ENCODE data around the gene UBN2.
"Not testable (repeated sequence)": the region's sequence is repeated elsewhere in the genome, so short reads cannot be mapped to it uniquely, and the experiment has no call there.

The UBN2 gene

DNA sequence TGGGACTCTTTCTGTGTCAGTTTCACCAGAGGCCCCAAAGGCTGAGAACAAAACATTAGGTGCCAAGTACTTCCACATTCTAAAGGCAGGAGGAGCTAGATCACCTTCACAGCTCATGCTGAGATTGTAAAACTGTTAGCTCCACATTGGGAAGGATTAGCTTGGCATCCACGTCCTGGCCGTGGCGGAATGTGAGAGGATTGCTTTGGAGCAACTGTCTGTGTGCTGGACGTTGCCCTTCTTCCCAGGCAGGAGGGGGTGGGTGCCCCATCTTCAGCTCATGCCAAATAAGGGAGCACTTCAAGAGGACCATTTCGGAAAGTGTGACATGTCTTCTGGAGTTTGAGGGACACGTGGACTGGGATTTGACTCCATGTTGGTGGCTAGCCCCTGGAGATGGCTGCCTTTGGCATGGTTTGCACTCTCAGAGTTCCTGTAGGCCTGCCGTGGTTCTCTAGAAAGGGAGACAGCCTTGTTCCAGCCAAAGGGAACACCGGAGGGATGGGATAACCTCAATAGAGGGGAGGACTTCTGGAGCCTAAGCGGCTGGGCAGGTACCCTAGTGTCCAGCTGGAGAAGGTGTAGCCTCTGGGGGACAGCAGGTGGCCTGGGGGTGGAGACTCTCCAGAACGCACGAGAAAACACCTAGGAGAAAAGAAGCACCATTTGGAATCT lies 90.2 kb downstream of the UBN2 start:
- H3K4me3 ChIP-seq (replicated peaks; ENCODE audit: low read depth, low read length) = no peak overlapping the region
- DNase-seq (ENCODE audit: low read depth) = peak; percentile 40
- TF ChIP-seq CTCF (IDR thresholded peaks at IDR 0.05; ENCODE audit: low read length, missing control alignments) = peak; percentile 53

DNA sequence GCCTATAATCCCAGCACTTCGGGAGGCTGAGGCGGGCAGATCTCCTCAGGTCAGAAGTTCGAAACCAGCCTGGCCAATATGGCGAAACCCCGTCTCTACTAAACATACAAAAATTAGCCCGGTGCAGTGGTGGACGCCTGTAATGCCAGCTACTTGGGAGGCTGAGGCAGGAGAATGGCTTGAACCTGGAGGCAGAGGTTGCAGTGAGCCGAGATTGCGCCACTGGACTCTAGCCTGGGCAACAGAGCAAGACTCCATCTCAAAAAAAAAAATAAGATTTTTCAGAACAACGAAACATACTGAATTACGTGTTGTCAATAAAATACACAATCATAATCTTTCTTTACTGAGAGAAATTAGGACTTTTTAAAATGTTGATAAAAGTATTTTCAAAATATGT lies 93.7 kb downstream of the UBN2 start:
- not testable (repeated sequence) for H3K4me3 ChIP-seq (replicated peaks; ENCODE audit: low read depth, low read length); DNase-seq (ENCODE audit: low read depth)

- no peak for TF ChIP-seq CTCF (IDR thresholded peaks at IDR 0.05; ENCODE audit: low read length, missing control alignments)
- no peak overlapping the region for H3K4me3 ChIP-seq (replicated peaks; ENCODE audit: low read depth, low read length)
- DNase-seq (ENCODE audit: low read depth) = peak; percentile 78
Observed at GRCh38 chr7:139328375-139328774, 97.3 kb downstream of the UBN2 start.

- no peak for DNase-seq (ENCODE audit: low read depth)
- TF ChIP-seq CTCF (IDR thresholded peaks at IDR 0.05; ENCODE audit: low read length, missing control alignments) = no peak
- H3K4me3 ChIP-seq (replicated peaks; ENCODE audit: low read depth, low read length) = no peak overlapping the region
Observed at GRCh38 chr7:139329119-139329518, 98.1 kb downstream of the UBN2 start.

GRCh38 chr7:139330333-139331030 lies 99.4 kb downstream of the UBN2 start:
- no peak for TF ChIP-seq CTCF (IDR thresholded peaks at IDR 0.05; ENCODE audit: low read length, missing control alignments)
- no peak for DNase-seq (ENCODE audit: low read depth)
- H3K4me3 ChIP-seq (replicated peaks; ENCODE audit: low read depth, low read length) = no peak overlapping the region

DNA sequence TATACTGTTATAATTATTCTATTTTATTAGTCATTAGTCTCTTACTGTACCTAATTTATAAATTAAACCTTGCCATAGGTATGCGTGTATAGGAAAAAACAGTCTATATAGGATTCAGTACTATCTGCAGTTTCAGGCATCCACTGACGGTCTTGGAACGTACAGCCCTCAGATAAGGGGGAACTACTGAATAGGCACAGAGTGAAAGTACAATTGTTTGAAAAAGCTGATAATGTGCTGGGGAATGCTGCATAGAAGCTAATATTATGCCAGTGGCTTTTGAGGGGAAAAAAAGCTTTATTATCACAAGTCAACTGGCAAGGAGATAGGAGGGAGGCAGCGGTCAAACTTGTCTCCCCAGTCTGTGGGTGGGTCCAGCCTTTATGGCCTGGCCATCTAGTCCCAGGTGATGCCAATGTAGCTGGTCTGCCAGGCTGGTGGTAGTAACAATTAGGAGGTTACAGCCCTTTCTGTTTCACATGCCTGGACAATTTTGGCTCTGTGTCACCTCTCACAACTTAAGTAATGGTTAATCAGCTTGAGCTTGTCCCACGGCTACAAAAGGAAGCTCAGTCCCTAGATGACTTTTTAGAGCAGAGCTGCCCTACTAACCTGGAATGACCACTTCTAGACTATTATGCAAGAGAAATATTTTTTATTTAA lies 101.8 kb downstream of the UBN2 start:
- no peak for TF ChIP-seq CTCF (IDR thresholded peaks at IDR 0.05; ENCODE audit: low read length, missing control alignments)
- no peak for DNase-seq (ENCODE audit: low read depth)
- no peak overlapping the region for H3K4me3 ChIP-seq (replicated peaks; ENCODE audit: low read depth, low read length)

DNA sequence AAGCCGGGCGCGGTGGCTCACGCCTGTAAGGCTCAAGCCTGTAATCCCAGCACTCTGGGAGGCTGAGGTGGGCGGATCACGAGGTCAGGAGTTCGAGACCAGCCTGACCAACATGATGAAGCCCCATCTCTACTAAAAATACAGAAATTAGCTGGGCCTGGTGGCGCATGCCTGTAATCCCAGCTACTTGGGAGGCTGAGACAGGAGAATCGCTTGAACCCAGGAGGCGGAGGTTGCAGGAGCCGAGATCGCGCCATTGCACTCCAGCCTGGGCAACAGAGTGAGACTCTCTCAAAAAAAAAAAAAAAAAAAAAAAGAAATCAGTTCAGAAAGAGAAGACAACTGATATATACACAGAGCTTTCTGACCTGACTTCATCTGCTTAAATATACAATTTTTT lies 102.4 kb downstream of the UBN2 start:
- H3K4me3 ChIP-seq (replicated peaks; ENCODE audit: low read depth, low read length); DNase-seq (ENCODE audit: low read depth): not testable (repeated sequence)
